Measurements from ENCODE around the gene SOS1.
A peak's percentile ranks its signal among the peaks of the same experiment; 100 is the strongest.
"Not testable (repeated sequence)": the region's sequence is repeated elsewhere in the genome, so short reads cannot be mapped to it uniquely, and the experiment has no call there.

The SOS1 gene

GRCh38 chr2:39099310-39099869 is 21.5 kb downstream of the SOS1 start:
- no peak for DNase-seq

- DNase-seq: no peak
Measured at GRCh38 chr2:39095624-39096023, 25.2 kb downstream of the SOS1 start.

GRCh38 chr2:39094717-39095363 is 26.0 kb downstream of the SOS1 start:
- no peak for DNase-seq

- no peak for DNase-seq
Measured at GRCh38 chr2:39093218-39093898, 27.5 kb downstream of the SOS1 start.

- DNase-seq: no peak
Measured at GRCh38 chr2:39091543-39091942, 29.3 kb downstream of the SOS1 start.

- no peak for DNase-seq
Measured at GRCh38 chr2:39091063-39091462, 29.8 kb downstream of the SOS1 start.

- DNase-seq: no peak
Measured at GRCh38 chr2:39080152-39080551, 40.7 kb downstream of the SOS1 start.

- no peak for DNase-seq
Measured at GRCh38 chr2:39069890-39070465, 50.9 kb downstream of the SOS1 start.

GRCh38 chr2:39069136-39069515 is 51.7 kb downstream of the SOS1 start:
- no peak for DNase-seq

GRCh38 chr2:39068299-39069135 is 52.3 kb downstream of the SOS1 start:
- no peak for DNase-seq

GRCh38 chr2:39065616-39066015 is 55.2 kb downstream of the SOS1 start:
- no peak for DNase-seq

GRCh38 chr2:39062320-39062719 is 58.5 kb downstream of the SOS1 start:
- DNase-seq: no peak

- DNase-seq: no peak
Measured at GRCh38 chr2:39061280-39061679, 59.6 kb downstream of the SOS1 start.

GRCh38 chr2:39059366-39059952 is 61.4 kb downstream of the SOS1 start:
- peak; percentile 54 for DNase-seq

GRCh38 chr2:39058101-39058500 is 62.8 kb downstream of the SOS1 start:
- DNase-seq: no peak

GRCh38 chr2:39052665-39053064 is 68.2 kb downstream of the SOS1 start:
- DNase-seq: not testable (repeated sequence)

GRCh38 chr2:39050109-39050508 is 70.7 kb downstream of the SOS1 start:
- DNase-seq: no peak

GRCh38 chr2:39039072-39039471 is 81.8 kb downstream of the SOS1 start:
- DNase-seq: no peak

- no peak for DNase-seq
Measured at GRCh38 chr2:39033980-39034379, 86.9 kb downstream of the SOS1 start.

- DNase-seq: no peak
Measured at GRCh38 chr2:39027421-39027820, 93.4 kb downstream of the SOS1 start.

GRCh38 chr2:39024833-39025232 is 96.0 kb downstream of the SOS1 start:
- no peak for DNase-seq

- DNase-seq: no peak
Measured at GRCh38 chr2:39023649-39024048, 97.2 kb downstream of the SOS1 start.

All from central memory CD4-positive, alpha-beta T cell (primary cell).